HCT116 (cell line): ENCODE measurements around the gene CERKL.

Source experiments
- ATF3 ChIP-seq: IDR thresholded peaks from 2 replicates; pipeline ENCODE4 v1.6.1; 2012
- CEBPB ChIP-seq: IDR thresholded peaks from 2 replicates; pipeline ENCODE4 v1.6.1; 2012; ENCODE audit warnings: low read depth
- CTCF ChIP-seq, 3 experiments: fragments of 200-600 bp in 1 of 3; sonication (generic) in 1 of 3; IDR thresholded peaks in 2 of 3; conservative IDR thresholded peaks in 1 of 3; 2 replicates each; pipeline ENCODE4 v1.5.1; 2012 to 2017; ENCODE audit warnings: low read depth in 2 of 3, low read length in 2 of 3, antibody characterized with exemption in 1 of 3, borderline replicate concordance in 1 of 3, control low read depth in 1 of 3, mild to moderate bottlenecking in 1 of 3, mixed read lengths in 1 of 3, mixed run types in 1 of 3, moderate library complexity in 1 of 3; ENCODE audit not compliant: insufficient read depth in 1 of 3
- EGR1 ChIP-seq: IDR thresholded peaks from 2 replicates; pipeline ENCODE4 v1.6.1; 2012; ENCODE audit warnings: low read depth
- ELF1 ChIP-seq: IDR thresholded peaks from 2 replicates; pipeline ENCODE4 v1.6.1; 2012; ENCODE audit warnings: low read depth, borderline replicate concordance
- EZH2 ChIP-seq: fragments of 200-600 bp; sonication (generic); IDR thresholded peaks from 2 replicates; pipeline ENCODE4 v1.6.1; 2017; ENCODE audit warnings: antibody characterized with exemption, mixed run types
- POLR2A ChIP-seq: IDR thresholded peaks from 2 replicates; pipeline ENCODE4 v1.7.0; 2011; ENCODE audit warnings: borderline replicate concordance; ENCODE audit not compliant: insufficient read depth, insufficient read length; ENCODE audit errors: extremely low read depth
- POLR2AphosphoS5 ChIP-seq: IDR thresholded peaks from 2 replicates; pipeline ENCODE4 v1.6.1; 2011; ENCODE audit warnings: mild to moderate bottlenecking, low read depth, low read length, moderate library complexity
- SP1 ChIP-seq: IDR thresholded peaks from 2 replicates; pipeline ENCODE4 v1.6.1; 2012; ENCODE audit warnings: low read depth
- YY1 ChIP-seq: IDR thresholded peaks from 2 replicates; pipeline ENCODE4 v1.6.1; 2011; ENCODE audit warnings: low read length, low read depth, moderate library complexity, mild to moderate bottlenecking; ENCODE audit not compliant: insufficient replicate concordance; ENCODE audit errors: extremely low read depth
- TF ChIP-seq, protein P1 (sequence below): IDR thresholded peaks from 2 replicates; pipeline ENCODE4 v1.6.1; 2011; ENCODE audit warnings: mild to moderate bottlenecking, low read length, moderate library complexity; ENCODE audit not compliant: insufficient replicate concordance; ENCODE audit errors: extremely low read depth
- TF ChIP-seq, protein P2 (sequence below): IDR thresholded peaks from 2 replicates; pipeline ENCODE4 v1.6.1; 2012; ENCODE audit warnings: low read depth
- TF ChIP-seq, protein P3 (sequence below): IDR thresholded peaks from 2 replicates; pipeline ENCODE4 v1.6.1; 2012

DNA sequence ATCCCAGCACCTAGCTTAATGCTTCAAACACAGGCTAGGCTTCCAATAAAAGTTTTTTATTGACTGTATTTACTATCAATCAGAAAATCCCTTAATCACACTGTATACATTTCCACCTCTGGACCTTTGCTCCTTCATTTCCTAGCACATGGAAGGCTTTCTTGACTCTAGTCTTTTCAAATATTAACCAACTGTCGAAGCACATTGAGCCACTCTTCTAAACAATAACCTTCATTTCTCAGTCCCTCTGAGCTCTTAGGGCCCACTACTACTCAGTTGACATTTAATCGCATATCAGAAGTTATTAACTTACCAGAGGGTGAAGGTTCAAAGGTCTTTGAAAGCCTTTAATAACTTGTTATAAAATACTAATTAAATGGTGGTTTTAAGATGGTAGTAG is 37.4 kb downstream of the CERKL start:
- TF ChIP-seq ELF1 (no peak), CTCF (IDR thresholded peaks at IDR 0.05 in 2 of 3, conservative IDR thresholded peaks at IDR 0.05 in 1 of 3; ENCODE audit: borderline replicate concordance in 1 of 3, insufficient read depth in 1 of 3, low read depth in 2 of 3, low read length in 2 of 3) (no peak), POLR2AphosphoS5 (no peak), EZH2 (no peak), SP1 (no peak), POLR2A (no peak), YY1 (no peak), CEBPB (no peak), ATF3 (no peak), EGR1 (no peak)
- TF ChIP-seq, protein P1, sequence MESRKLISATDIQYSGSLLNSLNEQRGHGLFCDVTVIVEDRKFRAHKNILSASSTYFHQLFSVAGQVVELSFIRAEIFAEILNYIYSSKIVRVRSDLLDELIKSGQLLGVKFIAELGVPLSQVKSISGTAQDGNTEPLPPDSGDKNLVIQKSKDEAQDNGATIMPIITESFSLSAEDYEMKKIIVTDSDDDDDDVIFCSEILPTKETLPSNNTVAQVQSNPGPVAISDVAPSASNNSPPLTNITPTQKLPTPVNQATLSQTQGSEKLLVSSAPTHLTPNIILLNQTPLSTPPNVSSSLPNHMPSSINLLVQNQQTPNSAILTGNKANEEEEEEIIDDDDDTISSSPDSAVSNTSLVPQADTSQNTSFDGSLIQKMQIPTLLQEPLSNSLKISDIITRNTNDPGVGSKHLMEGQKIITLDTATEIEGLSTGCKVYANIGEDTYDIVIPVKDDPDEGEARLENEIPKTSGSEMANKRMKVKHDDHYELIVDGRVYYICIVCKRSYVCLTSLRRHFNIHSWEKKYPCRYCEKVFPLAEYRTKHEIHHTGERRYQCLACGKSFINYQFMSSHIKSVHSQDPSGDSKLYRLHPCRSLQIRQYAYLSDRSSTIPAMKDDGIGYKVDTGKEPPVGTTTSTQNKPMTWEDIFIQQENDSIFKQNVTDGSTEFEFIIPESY = no peak
- TF ChIP-seq, protein P2, sequence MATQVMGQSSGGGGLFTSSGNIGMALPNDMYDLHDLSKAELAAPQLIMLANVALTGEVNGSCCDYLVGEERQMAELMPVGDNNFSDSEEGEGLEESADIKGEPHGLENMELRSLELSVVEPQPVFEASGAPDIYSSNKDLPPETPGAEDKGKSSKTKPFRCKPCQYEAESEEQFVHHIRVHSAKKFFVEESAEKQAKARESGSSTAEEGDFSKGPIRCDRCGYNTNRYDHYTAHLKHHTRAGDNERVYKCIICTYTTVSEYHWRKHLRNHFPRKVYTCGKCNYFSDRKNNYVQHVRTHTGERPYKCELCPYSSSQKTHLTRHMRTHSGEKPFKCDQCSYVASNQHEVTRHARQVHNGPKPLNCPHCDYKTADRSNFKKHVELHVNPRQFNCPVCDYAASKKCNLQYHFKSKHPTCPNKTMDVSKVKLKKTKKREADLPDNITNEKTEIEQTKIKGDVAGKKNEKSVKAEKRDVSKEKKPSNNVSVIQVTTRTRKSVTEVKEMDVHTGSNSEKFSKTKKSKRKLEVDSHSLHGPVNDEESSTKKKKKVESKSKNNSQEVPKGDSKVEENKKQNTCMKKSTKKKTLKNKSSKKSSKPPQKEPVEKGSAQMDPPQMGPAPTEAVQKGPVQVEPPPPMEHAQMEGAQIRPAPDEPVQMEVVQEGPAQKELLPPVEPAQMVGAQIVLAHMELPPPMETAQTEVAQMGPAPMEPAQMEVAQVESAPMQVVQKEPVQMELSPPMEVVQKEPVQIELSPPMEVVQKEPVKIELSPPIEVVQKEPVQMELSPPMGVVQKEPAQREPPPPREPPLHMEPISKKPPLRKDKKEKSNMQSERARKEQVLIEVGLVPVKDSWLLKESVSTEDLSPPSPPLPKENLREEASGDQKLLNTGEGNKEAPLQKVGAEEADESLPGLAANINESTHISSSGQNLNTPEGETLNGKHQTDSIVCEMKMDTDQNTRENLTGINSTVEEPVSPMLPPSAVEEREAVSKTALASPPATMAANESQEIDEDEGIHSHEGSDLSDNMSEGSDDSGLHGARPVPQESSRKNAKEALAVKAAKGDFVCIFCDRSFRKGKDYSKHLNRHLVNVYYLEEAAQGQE = no peak
- TF ChIP-seq, protein P3, sequence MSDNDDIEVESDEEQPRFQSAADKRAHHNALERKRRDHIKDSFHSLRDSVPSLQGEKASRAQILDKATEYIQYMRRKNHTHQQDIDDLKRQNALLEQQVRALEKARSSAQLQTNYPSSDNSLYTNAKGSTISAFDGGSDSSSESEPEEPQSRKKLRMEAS = no peak
